SH-SY5Y (cell line): ENCODE data around the gene ST3GAL4.

ENCODE experiments used
- GATA2 ChIP-seq: IDR thresholded peaks from 2 replicates; pipeline ENCODE4 v1.6.1; 2011; ENCODE audit warnings: mild to moderate bottlenecking, low read depth, low read length
- GATA3 ChIP-seq: IDR thresholded peaks from 2 replicates; pipeline ENCODE4 v1.6.1; 2011; ENCODE audit warnings: low read depth, mild to moderate bottlenecking, low read length, moderate library complexity

- TF ChIP-seq GATA3 (no peak), GATA2 (no peak)
Observed at GRCh38 chr11:126400479-126400878, 45.0 kb downstream of the ST3GAL4 start.
